Measurements from ENCODE around the gene PROSER3.

Gene PROSER3

DNA sequence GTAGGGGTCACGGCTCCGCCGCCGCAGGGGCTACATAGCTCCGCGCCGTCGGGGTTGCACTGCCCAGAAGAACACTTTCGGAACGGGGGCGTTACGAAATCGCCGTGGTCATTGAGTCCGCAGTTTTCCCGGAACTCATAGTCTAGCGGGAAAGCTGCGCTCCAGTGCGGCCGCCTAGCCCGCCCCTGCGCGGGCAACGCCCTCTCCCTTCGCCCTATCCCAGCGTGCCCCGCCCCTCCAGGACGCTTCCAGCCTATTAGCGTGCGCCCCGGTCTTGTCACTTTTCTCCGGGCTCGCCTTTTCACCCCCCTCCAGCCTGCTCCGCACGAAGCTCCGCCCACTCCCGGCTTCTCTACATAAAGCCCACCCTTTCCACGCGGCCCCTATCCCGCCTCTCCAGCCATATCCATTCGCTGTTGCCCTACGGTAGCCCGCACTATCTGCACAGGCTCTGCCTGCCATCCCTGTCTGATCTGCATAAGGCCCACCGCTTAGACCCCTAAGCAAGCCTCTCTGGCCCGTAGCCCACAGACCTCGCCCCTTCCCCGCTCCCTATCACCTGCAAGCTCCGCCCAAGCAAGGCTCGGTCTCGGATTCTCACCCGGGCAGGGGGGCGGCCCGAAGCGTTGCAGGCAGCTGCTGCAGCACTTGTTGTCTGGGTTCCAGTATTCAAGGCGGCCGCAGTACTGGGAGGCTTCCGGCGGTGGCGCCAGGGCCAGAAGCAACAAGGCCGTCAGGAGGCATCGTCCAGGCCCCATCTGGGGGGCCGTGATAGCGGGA lies 17.4 kb upstream of the PROSER3 start:
- Histone ChIP-seq H3K9ac (no peak overlapping the region), H3K79me2 (no peaks in the 10 kb centered on the region), H3K9me3 (ENCODE audit: control insufficient read depth, low read length) (no peaks in the 10 kb centered on the region), H3K4me1 (peaks cover 8% of the 10 kb centered on the region), H3K27ac (peak overlapping the region; percentile 72), H3K36me3 (ENCODE audit: control insufficient read depth, insufficient read depth, low read length) (no peaks in the 10 kb centered on the region), H3K4me3 (ENCODE audit: low read depth, low read length) (peak overlapping the region; percentile 70), H3K27me3 (ENCODE audit: control insufficient read depth, insufficient read depth, low read length) (no peaks in the 10 kb centered on the region), H3K4me2 (ENCODE audit: low read length) (peak overlapping the region; percentile 96), H2AFZ (peak overlapping the region; percentile 89)
- TF ChIP-seq, protein P1, sequence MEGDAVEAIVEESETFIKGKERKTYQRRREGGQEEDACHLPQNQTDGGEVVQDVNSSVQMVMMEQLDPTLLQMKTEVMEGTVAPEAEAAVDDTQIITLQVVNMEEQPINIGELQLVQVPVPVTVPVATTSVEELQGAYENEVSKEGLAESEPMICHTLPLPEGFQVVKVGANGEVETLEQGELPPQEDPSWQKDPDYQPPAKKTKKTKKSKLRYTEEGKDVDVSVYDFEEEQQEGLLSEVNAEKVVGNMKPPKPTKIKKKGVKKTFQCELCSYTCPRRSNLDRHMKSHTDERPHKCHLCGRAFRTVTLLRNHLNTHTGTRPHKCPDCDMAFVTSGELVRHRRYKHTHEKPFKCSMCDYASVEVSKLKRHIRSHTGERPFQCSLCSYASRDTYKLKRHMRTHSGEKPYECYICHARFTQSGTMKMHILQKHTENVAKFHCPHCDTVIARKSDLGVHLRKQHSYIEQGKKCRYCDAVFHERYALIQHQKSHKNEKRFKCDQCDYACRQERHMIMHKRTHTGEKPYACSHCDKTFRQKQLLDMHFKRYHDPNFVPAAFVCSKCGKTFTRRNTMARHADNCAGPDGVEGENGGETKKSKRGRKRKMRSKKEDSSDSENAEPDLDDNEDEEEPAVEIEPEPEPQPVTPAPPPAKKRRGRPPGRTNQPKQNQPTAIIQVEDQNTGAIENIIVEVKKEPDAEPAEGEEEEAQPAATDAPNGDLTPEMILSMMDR (IDR thresholded peaks at IDR 0.05), result peak; percentile 5

DNA sequence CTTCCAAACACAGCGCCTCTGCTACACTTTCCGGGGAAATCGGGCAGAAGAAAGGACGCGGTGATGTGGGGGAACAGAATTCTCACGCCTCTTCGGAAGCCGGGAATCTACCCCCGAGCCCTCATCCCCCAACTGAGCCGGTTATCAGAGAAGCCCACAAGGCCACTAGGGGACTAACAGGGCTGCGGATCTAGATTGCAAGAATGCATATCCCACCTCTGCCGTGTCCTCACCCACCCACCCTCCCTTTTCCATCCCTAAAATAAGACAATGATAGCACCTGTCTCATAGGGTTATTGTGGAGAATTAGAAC lies 16.8 kb upstream of the PROSER3 start:
- Histone ChIP-seq H3K79me2 (no peaks in the 10 kb centered on the region), H3K9ac (no peak overlapping the region), H3K9me3 (ENCODE audit: control insufficient read depth, low read length) (no peaks in the 10 kb centered on the region), H3K27ac (peak overlapping the region; percentile 72), H3K4me2 (ENCODE audit: low read length) (peak overlapping the region; percentile 96), H3K4me1 (peaks cover 8% of the 10 kb centered on the region), H3K27me3 (ENCODE audit: control insufficient read depth, insufficient read depth, low read length) (no peaks in the 10 kb centered on the region), H3K36me3 (ENCODE audit: control insufficient read depth, insufficient read depth, low read length) (no peaks in the 10 kb centered on the region), H2AFZ (peak overlapping the region; percentile 89), H3K4me3 (ENCODE audit: low read depth, low read length) (peak overlapping the region; percentile 62)
- TF ChIP-seq, protein P1 (IDR thresholded peaks at IDR 0.05), result no peak

DNA sequence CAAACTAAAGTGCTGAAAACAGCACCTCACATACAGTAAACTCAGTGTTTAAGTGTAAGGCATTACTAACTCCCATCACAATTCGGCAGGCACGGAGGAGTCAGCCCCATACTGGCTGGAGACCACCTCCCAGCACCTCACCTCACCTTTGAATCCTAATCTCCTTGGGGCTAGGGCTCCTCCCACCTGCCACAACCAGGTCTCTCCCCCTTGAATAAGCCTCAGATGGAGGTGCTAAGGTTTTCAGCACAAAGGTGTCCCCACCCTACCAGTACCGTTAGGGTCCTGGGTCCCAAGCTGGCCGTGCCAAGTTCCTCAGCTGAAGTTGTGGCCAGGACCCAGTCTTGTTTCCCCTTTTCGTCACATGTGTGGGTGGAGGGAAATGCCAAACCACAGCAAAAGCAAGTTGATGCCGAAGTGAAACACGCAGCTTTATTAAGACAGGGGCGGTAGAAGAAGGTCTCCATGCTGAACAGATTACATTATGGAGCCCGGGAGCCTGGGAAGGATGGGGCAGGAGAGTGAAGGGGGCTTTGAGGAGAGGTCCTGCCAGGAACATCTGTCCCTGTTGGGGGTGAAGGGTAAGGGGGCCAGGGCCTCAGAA lies 15.8 kb upstream of the PROSER3 start, which contains the start of gene IGFLR1:
TSS of gene IGFLR1 (minus strand) at position 332 of the 604 bp plus-strand sequence. CDS start 1,272 bp downstream, outside the sequence.
- Histone ChIP-seq H3K27me3 (ENCODE audit: control insufficient read depth, insufficient read depth, low read length) (no peaks in the 10 kb centered on the region), H3K9me3 (ENCODE audit: control insufficient read depth, low read length) (no peaks in the 10 kb centered on the region), H3K9ac (no peak within 1 kb of the TSS), H3K4me1 (peaks cover 8% of the 10 kb centered on the region), H3K36me3 (ENCODE audit: control insufficient read depth, insufficient read depth, low read length) (no peaks in the 10 kb centered on the region), H3K27ac (no peak within 1 kb of the TSS), H3K4me3 (ENCODE audit: low read depth, low read length) (no peak within 1 kb of the TSS), H3K79me2 (no peaks in the 10 kb centered on the region), H3K4me2 (ENCODE audit: low read length) (no peak within 1 kb of the TSS), H2AFZ (no peak within 1 kb of the TSS)
- TF ChIP-seq, protein P1 (IDR thresholded peaks at IDR 0.05), result no peak

DNA sequence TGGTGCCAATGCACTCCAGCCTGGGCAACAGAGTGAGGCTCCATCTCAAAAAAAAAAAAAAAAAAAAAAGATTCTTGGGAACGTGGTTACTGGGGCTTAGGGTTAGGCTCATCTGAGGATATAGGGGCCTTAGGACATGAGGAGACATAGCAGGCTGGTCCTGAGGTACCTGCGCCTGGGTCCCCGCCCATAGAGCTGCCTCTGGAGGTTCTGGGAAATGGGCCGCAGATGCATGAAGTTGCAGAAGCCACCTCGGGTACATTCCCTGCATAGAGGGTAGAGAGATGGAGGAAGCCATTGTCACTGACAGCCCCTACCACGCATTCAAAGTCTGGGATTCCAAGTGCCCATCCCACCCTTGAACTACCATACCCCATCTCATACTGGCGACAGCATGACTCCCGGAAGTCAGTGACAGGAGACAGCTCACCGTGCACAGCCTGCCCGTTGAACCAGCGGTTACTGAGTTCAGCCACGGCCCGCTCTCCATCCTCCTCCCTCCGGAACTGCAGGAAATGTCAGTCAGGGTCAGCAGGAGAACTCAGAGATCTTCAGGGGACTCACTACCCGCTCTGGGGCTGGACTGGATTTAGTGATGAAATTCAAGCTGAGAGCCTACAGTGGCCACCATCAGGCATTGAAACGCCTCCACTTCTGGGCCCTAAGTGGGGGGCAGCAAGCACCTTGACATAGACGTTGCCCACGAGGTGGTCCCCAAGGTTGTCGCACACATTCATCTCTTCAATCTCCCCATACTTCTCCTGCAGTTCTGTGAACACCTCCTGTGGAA lies 14.1 kb upstream of the PROSER3 start:
- Histone ChIP-seq H3K4me3 (ENCODE audit: low read depth, low read length) (no peak overlapping the region), H3K4me2 (ENCODE audit: low read length) (peak overlapping the region; percentile 86), H3K36me3 (ENCODE audit: control insufficient read depth, insufficient read depth, low read length) (no peaks in the 10 kb centered on the region), H3K9me3 (ENCODE audit: control insufficient read depth, low read length) (no peaks in the 10 kb centered on the region), H3K27ac (no peak overlapping the region), H3K79me2 (no peaks in the 10 kb centered on the region), H2AFZ (no peak overlapping the region), H3K27me3 (ENCODE audit: control insufficient read depth, insufficient read depth, low read length) (no peaks in the 10 kb centered on the region), H3K4me1 (peaks cover 8% of the 10 kb centered on the region), H3K9ac (no peak overlapping the region)
- TF ChIP-seq, protein P1 (IDR thresholded peaks at IDR 0.05), result no peak
